Fibroblast of lung (primary cell): Measurements from ENCODE around the gene MUSTN1. TPM values are rescaled to one million over a fixed set of nuclear protein-coding genes. Genes with fewer than 3 reads are reported as not detected.

Experiments
- DNase-seq, 2 donors: peaks; one replicate each; pipeline versions ENCODE4 v3.0.0 to v3.0.0-alpha.2; 2010; ENCODE audit warnings: low read depth in 2 of 2
- H2AFZ ChIP-seq: 2 replicates; pipeline ENCODE4 v1.5.1; 2012; ENCODE audit warnings: low read length, control low read depth, inconsistent platforms
- H3K27ac ChIP-seq: 2 replicates; pipeline ENCODE4 v1.5.1; 2011; ENCODE audit warnings: low read length, control low read depth; ENCODE audit not compliant: insufficient read depth
- H3K27me3 ChIP-seq: 2 replicates; pipeline ENCODE4 v1.5.1; 2011; ENCODE audit warnings: mild to moderate bottlenecking, low read length; ENCODE audit not compliant: control insufficient read depth, insufficient read depth
- H3K36me3 ChIP-seq: 2 replicates; pipeline ENCODE4 v1.5.1; 2011; ENCODE audit warnings: low read length; ENCODE audit not compliant: control insufficient read depth, insufficient read depth
- H3K4me1 ChIP-seq: 2 replicates; pipeline ENCODE4 v1.5.1; 2011; ENCODE audit warnings: low read length; ENCODE audit not compliant: control insufficient read depth, insufficient read depth; ENCODE audit errors: extremely low read depth
- H3K4me2 ChIP-seq: 2 replicates; pipeline ENCODE4 v1.5.1; 2011; ENCODE audit warnings: low read length, control low read depth; ENCODE audit not compliant: insufficient read depth; ENCODE audit errors: extremely low read depth
- H3K4me3 ChIP-seq, 4 experiments: fragments of 200-600 bp in 1 of 4; sonication (generic) in 1 of 4; replicated peaks in 1 of 4; 2 replicates each; pipeline ENCODE4 v1.5.1; 2011 to 2016; ENCODE audit warnings: low read length in 4 of 4, low read depth in 3 of 4, mild to moderate bottlenecking in 3 of 4, control low read depth in 2 of 4, inconsistent platforms in 1 of 4, mixed read lengths in 1 of 4; ENCODE audit not compliant: insufficient read depth in 1 of 4; ENCODE audit errors: control extremely low read depth in 1 of 4
- H3K79me2 ChIP-seq: 2 replicates; pipeline ENCODE4 v1.5.1; 2012; ENCODE audit warnings: mild to moderate bottlenecking, low read length, inconsistent platforms; ENCODE audit not compliant: control insufficient read depth, insufficient read depth
- H3K9ac ChIP-seq: 2 replicates; pipeline ENCODE4 v1.5.1; 2011; ENCODE audit warnings: mild to moderate bottlenecking, low read length, control low read depth; ENCODE audit not compliant: insufficient read depth
- H3K9me3 ChIP-seq: 2 replicates; pipeline ENCODE4 v1.5.1; 2012; ENCODE audit warnings: low read depth, low read length; ENCODE audit not compliant: control insufficient read depth, insufficient read depth
- H4K20me1 ChIP-seq: 2 replicates; pipeline ENCODE4 v1.5.1; 2011; ENCODE audit warnings: low read length; ENCODE audit not compliant: control insufficient read depth, insufficient read depth; ENCODE audit errors: extremely low read depth
- EZH2 ChIP-seq: IDR thresholded peaks from 2 replicates; pipeline ENCODE4 v1.5.1; 2012; ENCODE audit warnings: low read length, control low read depth, mild to moderate bottlenecking; ENCODE audit errors: missing control alignments
- polyA plus RNA-seq, 2 donors: library from polyadenylated mRNA; depleted of rRNA in 1 of 2; stranded (reverse) in 1 of 2; unstranded in 1 of 2; fragments of >200 nt; gene quantifications; 2 replicates each; pipeline ENCODE4 v1.2.1, GENCODE V29; 2011 to 2012; ENCODE audit warnings: missing spikeins in 1 of 2
- total RNA-seq: library from RNA; depleted of rRNA; stranded (reverse); fragments of >200 nt; gene quantifications from 2 replicates; pipeline ENCODE4 v1.2.1, GENCODE V29; 2014
- TF ChIP-seq, protein P1 (sequence below), 2 donors: IDR thresholded peaks in 1 of 2; conservative IDR thresholded peaks in 1 of 2; 1 replicate in 1 of 2; 2 replicates in 1 of 2; pipeline ENCODE4 v1.5.1; 2011 to 2012; ENCODE audit warnings: low read length in 2 of 2, control low read depth in 1 of 2, inconsistent platforms in 1 of 2, low read depth in 1 of 2, mild to moderate bottlenecking in 1 of 2

The MUSTN1 gene
- total and polyA plus RNA-seq, 2 donors (not counting 1 experiment from before 2014, with no cell fraction given): 3.2 TPM; not detected in 1

DNA sequence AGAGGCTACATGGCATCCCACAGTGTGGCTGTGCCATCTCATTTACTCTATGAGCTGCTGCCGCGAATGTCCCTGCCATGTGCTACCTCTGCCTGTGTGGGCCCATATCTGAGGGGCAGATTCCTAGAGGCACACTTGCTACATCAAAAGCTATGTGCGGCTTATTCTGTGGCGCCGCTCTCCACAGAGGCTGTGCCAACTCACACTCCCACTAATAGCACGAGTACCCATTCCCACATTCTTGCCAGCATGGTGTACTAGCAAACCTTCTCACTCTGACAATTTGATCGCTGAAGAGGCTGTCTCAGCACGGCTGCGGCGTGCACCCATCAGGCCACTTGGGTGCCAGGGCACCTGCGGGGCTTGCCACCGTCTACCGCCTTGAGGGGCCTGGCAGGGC is 31.2 kb upstream of the MUSTN1 start:
- Histone ChIP-seq H3K9me3 (no peaks in the 10 kb centered on the region), H3K27ac (no peak overlapping the region), H3K4me1 (no peaks in the 10 kb centered on the region), H3K4me3 (no peak overlapping the region), H3K27me3 (no peaks in the 10 kb centered on the region), H3K79me2 (no peaks in the 10 kb centered on the region), H3K4me2 (no peak overlapping the region), H3K9ac (no peak overlapping the region), H4K20me1 (no peaks in the 10 kb centered on the region), H2AFZ (no peak overlapping the region), H3K36me3 (no peaks in the 10 kb centered on the region)
- DNase-seq: no peak
- TF ChIP-seq EZH2: no peak
- TF ChIP-seq, protein P1, sequence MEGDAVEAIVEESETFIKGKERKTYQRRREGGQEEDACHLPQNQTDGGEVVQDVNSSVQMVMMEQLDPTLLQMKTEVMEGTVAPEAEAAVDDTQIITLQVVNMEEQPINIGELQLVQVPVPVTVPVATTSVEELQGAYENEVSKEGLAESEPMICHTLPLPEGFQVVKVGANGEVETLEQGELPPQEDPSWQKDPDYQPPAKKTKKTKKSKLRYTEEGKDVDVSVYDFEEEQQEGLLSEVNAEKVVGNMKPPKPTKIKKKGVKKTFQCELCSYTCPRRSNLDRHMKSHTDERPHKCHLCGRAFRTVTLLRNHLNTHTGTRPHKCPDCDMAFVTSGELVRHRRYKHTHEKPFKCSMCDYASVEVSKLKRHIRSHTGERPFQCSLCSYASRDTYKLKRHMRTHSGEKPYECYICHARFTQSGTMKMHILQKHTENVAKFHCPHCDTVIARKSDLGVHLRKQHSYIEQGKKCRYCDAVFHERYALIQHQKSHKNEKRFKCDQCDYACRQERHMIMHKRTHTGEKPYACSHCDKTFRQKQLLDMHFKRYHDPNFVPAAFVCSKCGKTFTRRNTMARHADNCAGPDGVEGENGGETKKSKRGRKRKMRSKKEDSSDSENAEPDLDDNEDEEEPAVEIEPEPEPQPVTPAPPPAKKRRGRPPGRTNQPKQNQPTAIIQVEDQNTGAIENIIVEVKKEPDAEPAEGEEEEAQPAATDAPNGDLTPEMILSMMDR (conservative IDR thresholded peaks at IDR 0.05 in 1 of 2, IDR thresholded peaks at IDR 0.05 in 1 of 2; ENCODE audit: low read depth in 1 of 2, low read length in 2 of 2): no peak

DNA sequence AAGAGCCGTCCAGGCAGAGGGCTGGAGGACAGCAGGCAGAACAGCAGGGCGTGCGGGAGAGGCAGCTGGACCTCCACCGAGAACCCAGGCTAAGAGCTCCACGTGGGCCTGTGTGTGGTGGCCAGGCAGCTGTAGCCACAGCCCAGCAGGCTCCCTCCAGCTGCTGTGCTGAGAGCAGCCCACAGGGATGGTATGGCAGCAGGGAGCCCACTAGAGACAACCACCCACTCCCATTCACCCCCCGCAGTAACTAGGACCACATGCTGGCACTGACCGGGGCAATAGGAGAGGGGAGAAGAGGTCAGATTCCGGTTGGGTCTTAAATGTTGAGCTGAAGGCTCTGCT is 25.6 kb upstream of the MUSTN1 start:
- no peak overlapping the region for H3K27ac ChIP-seq
- H3K9me3 ChIP-seq: no peaks in the 10 kb centered on the region
- TF ChIP-seq, protein P1 (conservative IDR thresholded peaks at IDR 0.05 in 1 of 2, IDR thresholded peaks at IDR 0.05 in 1 of 2; ENCODE audit: low read depth in 1 of 2, low read length in 2 of 2): no peak
- no peak for TF ChIP-seq EZH2
- no peaks in the 10 kb centered on the region for H3K4me1 ChIP-seq
- H3K4me3 ChIP-seq: no peak overlapping the region
- no peak overlapping the region for H2AFZ ChIP-seq
- H3K4me2 ChIP-seq: no peak overlapping the region
- no peak overlapping the region for H3K9ac ChIP-seq
- no peaks in the 10 kb centered on the region for H4K20me1 ChIP-seq
- no peaks in the 10 kb centered on the region for H3K27me3 ChIP-seq
- no peaks in the 10 kb centered on the region for H3K36me3 ChIP-seq
- no peaks in the 10 kb centered on the region for H3K79me2 ChIP-seq
- DNase-seq: no peak

DNA sequence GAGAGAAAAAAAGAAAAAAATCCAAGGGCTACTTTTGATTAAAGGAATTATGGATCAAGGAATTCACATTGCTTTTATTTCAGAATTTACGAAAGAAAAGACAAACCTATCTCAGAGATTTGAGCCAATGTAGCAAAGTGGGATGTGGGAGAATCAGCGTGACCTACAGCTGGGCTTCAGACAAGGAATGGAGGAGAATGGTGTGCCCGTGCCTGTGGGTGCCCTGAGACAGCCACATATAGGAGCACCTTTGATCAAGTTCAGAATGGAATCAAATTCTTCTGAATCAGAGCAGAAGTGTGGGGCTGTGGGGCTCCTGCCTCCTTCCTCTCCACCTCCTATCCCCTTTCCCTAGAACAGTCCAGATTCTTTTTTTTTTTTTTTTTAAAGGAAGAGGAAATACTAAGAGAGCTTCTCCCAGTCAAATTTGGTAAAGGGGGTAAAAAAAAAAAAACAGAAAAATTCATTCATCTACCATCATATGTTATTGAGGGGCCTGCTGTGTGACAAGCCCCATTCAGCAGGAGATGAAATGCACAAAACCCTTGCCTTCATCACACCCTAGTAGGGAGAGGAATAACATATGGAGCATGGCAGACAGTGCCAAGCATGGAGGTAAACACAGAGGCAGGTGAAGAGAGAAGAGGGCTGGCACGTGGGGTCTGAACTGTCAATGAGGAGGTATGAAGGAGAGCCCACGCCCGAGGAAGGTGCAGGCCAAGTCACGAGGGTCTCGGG is 25.0 kb upstream of the MUSTN1 start:
- no peak overlapping the region for H3K9ac ChIP-seq
- H2AFZ ChIP-seq: no peak overlapping the region
- no peak overlapping the region for H3K4me2 ChIP-seq
- no peaks in the 10 kb centered on the region for H3K36me3 ChIP-seq
- no peak overlapping the region for H3K27ac ChIP-seq
- DNase-seq: no peak
- no peaks in the 10 kb centered on the region for H3K79me2 ChIP-seq
- no peaks in the 10 kb centered on the region for H3K9me3 ChIP-seq
- TF ChIP-seq, protein P1 (conservative IDR thresholded peaks at IDR 0.05 in 1 of 2, IDR thresholded peaks at IDR 0.05 in 1 of 2; ENCODE audit: low read depth in 1 of 2, low read length in 2 of 2): no peak
- TF ChIP-seq EZH2: no peak
- H3K4me3 ChIP-seq: no peak overlapping the region
- H3K27me3 ChIP-seq: no peaks in the 10 kb centered on the region
- H3K4me1 ChIP-seq: no peaks in the 10 kb centered on the region
- H4K20me1 ChIP-seq: no peaks in the 10 kb centered on the region
